ENCODE results near the gene TNS1.

DNA sequence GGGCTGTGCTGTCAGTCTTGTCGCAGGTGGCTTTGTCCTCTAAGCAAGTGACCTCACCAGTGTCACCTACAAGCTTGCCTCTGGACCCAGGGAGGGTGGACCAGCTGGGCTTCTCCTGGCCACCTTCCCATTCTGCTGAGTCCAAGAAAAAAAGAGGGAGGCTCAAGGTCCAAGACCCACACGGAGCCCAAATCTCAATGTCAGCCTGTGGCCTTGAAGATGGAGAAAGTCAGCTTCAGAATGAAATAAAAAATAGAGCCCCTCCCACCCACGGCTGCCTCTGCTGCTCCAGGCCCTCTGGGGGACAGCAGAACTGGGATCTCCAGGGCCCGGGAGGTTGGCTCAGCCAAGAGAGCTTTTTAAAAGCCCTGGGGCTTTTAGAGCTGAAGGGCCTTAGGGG, 145.9 kb downstream of the TNS1 start:
- TF ChIP-seq, protein P1, sequence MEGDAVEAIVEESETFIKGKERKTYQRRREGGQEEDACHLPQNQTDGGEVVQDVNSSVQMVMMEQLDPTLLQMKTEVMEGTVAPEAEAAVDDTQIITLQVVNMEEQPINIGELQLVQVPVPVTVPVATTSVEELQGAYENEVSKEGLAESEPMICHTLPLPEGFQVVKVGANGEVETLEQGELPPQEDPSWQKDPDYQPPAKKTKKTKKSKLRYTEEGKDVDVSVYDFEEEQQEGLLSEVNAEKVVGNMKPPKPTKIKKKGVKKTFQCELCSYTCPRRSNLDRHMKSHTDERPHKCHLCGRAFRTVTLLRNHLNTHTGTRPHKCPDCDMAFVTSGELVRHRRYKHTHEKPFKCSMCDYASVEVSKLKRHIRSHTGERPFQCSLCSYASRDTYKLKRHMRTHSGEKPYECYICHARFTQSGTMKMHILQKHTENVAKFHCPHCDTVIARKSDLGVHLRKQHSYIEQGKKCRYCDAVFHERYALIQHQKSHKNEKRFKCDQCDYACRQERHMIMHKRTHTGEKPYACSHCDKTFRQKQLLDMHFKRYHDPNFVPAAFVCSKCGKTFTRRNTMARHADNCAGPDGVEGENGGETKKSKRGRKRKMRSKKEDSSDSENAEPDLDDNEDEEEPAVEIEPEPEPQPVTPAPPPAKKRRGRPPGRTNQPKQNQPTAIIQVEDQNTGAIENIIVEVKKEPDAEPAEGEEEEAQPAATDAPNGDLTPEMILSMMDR (IDR thresholded peaks at IDR 0.05): no peak
- no peak for TF ChIP-seq TCF7L2 (IDR thresholded peaks at IDR 0.05; ENCODE audit: low read depth, low read length)
- TF ChIP-seq SIN3A (IDR thresholded peaks at IDR 0.05; ENCODE audit: borderline replicate concordance, insufficient read depth, low read depth, low read length): no peak
- TF ChIP-seq, protein P2, sequence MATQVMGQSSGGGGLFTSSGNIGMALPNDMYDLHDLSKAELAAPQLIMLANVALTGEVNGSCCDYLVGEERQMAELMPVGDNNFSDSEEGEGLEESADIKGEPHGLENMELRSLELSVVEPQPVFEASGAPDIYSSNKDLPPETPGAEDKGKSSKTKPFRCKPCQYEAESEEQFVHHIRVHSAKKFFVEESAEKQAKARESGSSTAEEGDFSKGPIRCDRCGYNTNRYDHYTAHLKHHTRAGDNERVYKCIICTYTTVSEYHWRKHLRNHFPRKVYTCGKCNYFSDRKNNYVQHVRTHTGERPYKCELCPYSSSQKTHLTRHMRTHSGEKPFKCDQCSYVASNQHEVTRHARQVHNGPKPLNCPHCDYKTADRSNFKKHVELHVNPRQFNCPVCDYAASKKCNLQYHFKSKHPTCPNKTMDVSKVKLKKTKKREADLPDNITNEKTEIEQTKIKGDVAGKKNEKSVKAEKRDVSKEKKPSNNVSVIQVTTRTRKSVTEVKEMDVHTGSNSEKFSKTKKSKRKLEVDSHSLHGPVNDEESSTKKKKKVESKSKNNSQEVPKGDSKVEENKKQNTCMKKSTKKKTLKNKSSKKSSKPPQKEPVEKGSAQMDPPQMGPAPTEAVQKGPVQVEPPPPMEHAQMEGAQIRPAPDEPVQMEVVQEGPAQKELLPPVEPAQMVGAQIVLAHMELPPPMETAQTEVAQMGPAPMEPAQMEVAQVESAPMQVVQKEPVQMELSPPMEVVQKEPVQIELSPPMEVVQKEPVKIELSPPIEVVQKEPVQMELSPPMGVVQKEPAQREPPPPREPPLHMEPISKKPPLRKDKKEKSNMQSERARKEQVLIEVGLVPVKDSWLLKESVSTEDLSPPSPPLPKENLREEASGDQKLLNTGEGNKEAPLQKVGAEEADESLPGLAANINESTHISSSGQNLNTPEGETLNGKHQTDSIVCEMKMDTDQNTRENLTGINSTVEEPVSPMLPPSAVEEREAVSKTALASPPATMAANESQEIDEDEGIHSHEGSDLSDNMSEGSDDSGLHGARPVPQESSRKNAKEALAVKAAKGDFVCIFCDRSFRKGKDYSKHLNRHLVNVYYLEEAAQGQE (IDR thresholded peaks at IDR 0.05; ENCODE audit: insufficient read depth in 1 of 2, low read depth in 2 of 2, low read length in 1 of 2): no peak

Measured in Panc1 (cell line).